Measurements from ENCODE around the gene MYBBP1A.

Gene MYBBP1A

GRCh38 chr17:4497101-4497824 lies 57.9 kb downstream of the MYBBP1A start:
- Histone ChIP-seq H3K79me2 (ENCODE audit: low read length) (peaks cover 13% of the 10 kb centered on the region), H2AFZ (ENCODE audit: low read length) (0 out of 2 replicates have a peak overlapping the region, but pooled peaks have one; percentile 25), H3K9me2 (replicated peaks; ENCODE audit: insufficient read depth, low read length) (no peaks in the 10 kb centered on the region), H3K4me3 (ENCODE audit: low read length) (peak overlapping the region; percentile 43), H3K27ac (ENCODE audit: low read length) (peak overlapping the region; percentile 81), H3K4me2 (ENCODE audit: low read depth, low read length) (peak overlapping the region; percentile 93), H3K36me3 (replicated peaks; ENCODE audit: insufficient read depth, low read length) (no peaks in the 10 kb centered on the region), H3K4me1 (ENCODE audit: low read length) (peaks cover 25% of the 10 kb centered on the region), H3K9ac (ENCODE audit: low read length) (peak overlapping the region; percentile 41), H4K20me1 (ENCODE audit: insufficient read depth, low read length) (no peaks in the 10 kb centered on the region), H3F3A (ENCODE audit: insufficient read depth, low read length) (peaks cover 22% of the 10 kb centered on the region), H3K9me3 (replicated peaks; ENCODE audit: insufficient read depth, low read length) (no peaks in the 10 kb centered on the region), H3K27me3 (replicated peaks; ENCODE audit: insufficient read depth, low read length) (peaks cover 21% of the 10 kb centered on the region)
- DNase-seq, result peak; percentile 70
- TF ChIP-seq, protein P1, sequence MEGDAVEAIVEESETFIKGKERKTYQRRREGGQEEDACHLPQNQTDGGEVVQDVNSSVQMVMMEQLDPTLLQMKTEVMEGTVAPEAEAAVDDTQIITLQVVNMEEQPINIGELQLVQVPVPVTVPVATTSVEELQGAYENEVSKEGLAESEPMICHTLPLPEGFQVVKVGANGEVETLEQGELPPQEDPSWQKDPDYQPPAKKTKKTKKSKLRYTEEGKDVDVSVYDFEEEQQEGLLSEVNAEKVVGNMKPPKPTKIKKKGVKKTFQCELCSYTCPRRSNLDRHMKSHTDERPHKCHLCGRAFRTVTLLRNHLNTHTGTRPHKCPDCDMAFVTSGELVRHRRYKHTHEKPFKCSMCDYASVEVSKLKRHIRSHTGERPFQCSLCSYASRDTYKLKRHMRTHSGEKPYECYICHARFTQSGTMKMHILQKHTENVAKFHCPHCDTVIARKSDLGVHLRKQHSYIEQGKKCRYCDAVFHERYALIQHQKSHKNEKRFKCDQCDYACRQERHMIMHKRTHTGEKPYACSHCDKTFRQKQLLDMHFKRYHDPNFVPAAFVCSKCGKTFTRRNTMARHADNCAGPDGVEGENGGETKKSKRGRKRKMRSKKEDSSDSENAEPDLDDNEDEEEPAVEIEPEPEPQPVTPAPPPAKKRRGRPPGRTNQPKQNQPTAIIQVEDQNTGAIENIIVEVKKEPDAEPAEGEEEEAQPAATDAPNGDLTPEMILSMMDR (IDR thresholded peaks at IDR 0.05; ENCODE audit: low read length), result no peak
- TF ChIP-seq EZH2phosphoT487 (IDR thresholded peaks at IDR 0.05; ENCODE audit: low read length), result no peak
- TF ChIP-seq EZH2 (optimal IDR thresholded peaks at IDR 0.05; ENCODE audit: low read depth, low read length), result no peak

DNA sequence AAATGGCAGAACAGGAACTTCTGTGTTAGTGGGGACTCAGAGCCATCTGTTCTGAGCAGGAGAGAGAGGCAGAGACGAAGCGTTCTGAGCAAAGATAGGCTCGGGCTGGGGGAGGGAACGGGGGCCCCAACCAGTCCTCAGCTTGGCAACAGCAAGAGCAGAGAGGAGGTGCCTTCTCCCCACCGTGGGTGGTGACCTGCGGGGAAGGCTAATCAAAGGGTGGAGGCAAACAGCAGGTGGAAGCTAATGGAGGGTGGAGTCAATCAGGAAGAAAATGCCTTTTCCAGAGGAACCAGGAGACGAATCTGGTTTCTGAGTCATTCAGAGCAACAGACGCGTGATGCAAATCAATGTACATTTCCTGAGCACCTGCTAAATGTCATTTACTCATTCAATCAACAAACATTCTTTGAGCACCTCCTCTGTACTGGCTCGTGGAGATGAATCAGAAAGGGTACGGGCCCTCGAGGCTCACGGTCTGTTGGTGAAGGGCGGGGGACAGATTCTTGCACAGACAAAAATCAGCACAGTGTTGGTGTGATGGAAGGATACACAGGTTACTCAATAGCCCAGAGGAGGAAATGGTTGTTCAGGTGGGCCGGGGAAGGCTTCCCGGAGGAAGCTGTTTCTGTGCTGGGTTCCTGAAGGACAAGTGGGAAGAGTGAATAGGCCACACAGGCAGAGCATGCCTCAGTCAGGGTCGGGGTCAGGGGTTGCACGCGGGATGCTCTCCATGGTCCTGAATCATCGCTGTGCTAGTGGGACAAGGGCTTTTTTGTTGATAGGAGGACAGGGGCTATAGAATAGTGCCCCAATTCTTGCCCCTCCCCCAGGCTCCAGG lies 62.2 kb downstream of the MYBBP1A start:
- TF ChIP-seq EZH2phosphoT487 (IDR thresholded peaks at IDR 0.05; ENCODE audit: low read length) (no peak), EZH2 (optimal IDR thresholded peaks at IDR 0.05; ENCODE audit: low read depth, low read length) (no peak)
- TF ChIP-seq, protein P1 (IDR thresholded peaks at IDR 0.05; ENCODE audit: low read length), result no peak
- no peak overlapping the region for H3K4me2 ChIP-seq (ENCODE audit: low read depth, low read length)
- no peak overlapping the region for H2AFZ ChIP-seq (ENCODE audit: low read length)
- no peaks in the 10 kb centered on the region; the same call in 1 of the 2 replicates for H3K27me3 ChIP-seq (replicated peaks; ENCODE audit: insufficient read depth, low read length)
- no peak overlapping the region for H3K4me3 ChIP-seq (ENCODE audit: low read length)
- H3K36me3 ChIP-seq (replicated peaks; ENCODE audit: insufficient read depth, low read length), result no peaks in the 10 kb centered on the region
- peak; percentile 48 for DNase-seq
- H3K79me2 ChIP-seq (ENCODE audit: low read length), result no peaks in the 10 kb centered on the region
- no peak overlapping the region for H3K27ac ChIP-seq (ENCODE audit: low read length)
- H3K9me2 ChIP-seq (replicated peaks; ENCODE audit: insufficient read depth, low read length), result no peaks in the 10 kb centered on the region
- no peak overlapping the region for H3K9ac ChIP-seq (ENCODE audit: low read length)
- peaks cover 16% of the 10 kb centered on the region for H3F3A ChIP-seq (ENCODE audit: insufficient read depth, low read length)
- H3K9me3 ChIP-seq (replicated peaks; ENCODE audit: insufficient read depth, low read length), result no peaks in the 10 kb centered on the region
- H4K20me1 ChIP-seq (ENCODE audit: insufficient read depth, low read length), result no peaks in the 10 kb centered on the region
- peaks cover 16% of the 10 kb centered on the region for H3K4me1 ChIP-seq (ENCODE audit: low read length)

- Histone ChIP-seq H2AFZ (ENCODE audit: low read length) (no peak overlapping the region), H3K9ac (ENCODE audit: low read length) (no peak overlapping the region), H3K9me3 (replicated peaks; ENCODE audit: insufficient read depth, low read length) (no peaks in the 10 kb centered on the region), H3K9me2 (replicated peaks; ENCODE audit: insufficient read depth, low read length) (no peaks in the 10 kb centered on the region), H3K27me3 (replicated peaks; ENCODE audit: insufficient read depth, low read length) (peaks cover 8% of the 10 kb centered on the region), H3K36me3 (replicated peaks; ENCODE audit: insufficient read depth, low read length) (no peaks in the 10 kb centered on the region), H3F3A (ENCODE audit: insufficient read depth, low read length) (no peaks in the 10 kb centered on the region), H3K79me2 (ENCODE audit: low read length) (no peaks in the 10 kb centered on the region), H4K20me1 (ENCODE audit: insufficient read depth, low read length) (no peaks in the 10 kb centered on the region), H3K27ac (ENCODE audit: low read length) (no peak overlapping the region), H3K4me2 (ENCODE audit: low read depth, low read length) (no peak overlapping the region), H3K4me1 (ENCODE audit: low read length) (no peaks in the 10 kb centered on the region), H3K4me3 (ENCODE audit: low read length) (no peak overlapping the region)
- TF ChIP-seq EZH2 (optimal IDR thresholded peaks at IDR 0.05; ENCODE audit: low read depth, low read length) (no peak), EZH2phosphoT487 (IDR thresholded peaks at IDR 0.05; ENCODE audit: low read length) (no peak)
- TF ChIP-seq, protein P1 (IDR thresholded peaks at IDR 0.05; ENCODE audit: low read length), result no peak
- no peak for DNase-seq
Measured at GRCh38 chr17:4490637-4491061, 64.5 kb downstream of the MYBBP1A start.

All from MM.1S (cell line).